Smooth muscle cell (in vitro differentiated cells): Measurements from ENCODE around the gene WNT7B. TPM values are rescaled to one million over a fixed set of nuclear protein-coding genes. Genes with fewer than 3 reads are reported as not detected.

ENCODE experiments used
- DNase-seq: peaks from one replicate; lab custom pipeline; 2025; ENCODE audit not compliant: unreplicated experiment; lab: John Stamatoyannopoulos, UW
- H2AFZ ChIP-seq: fragments of 200-600 bp; sonication (generic); 2 replicates; pipeline ENCODE4 v1.6.0; 2016; ENCODE audit warnings: antibody characterized with exemption, low read depth, mild to moderate bottlenecking
- H3F3A ChIP-seq: fragments of 200-600 bp; sonication (generic); 2 replicates; pipeline ENCODE4 v1.6.0; 2017; ENCODE audit warnings: antibody characterized with exemption, low read depth
- H3K27ac ChIP-seq: fragments of 200-600 bp; sonication (generic); 2 replicates; pipeline ENCODE4 v1.5.1; 2016; ENCODE audit warnings: low read depth, mild to moderate bottlenecking
- H3K27me3 ChIP-seq: fragments of 200-600 bp; sonication (generic); 2 replicates; pipeline ENCODE4 v1.6.1; 2016; ENCODE audit warnings: low read depth, mild to moderate bottlenecking
- H3K36me3 ChIP-seq: fragments of 200-600 bp; sonication (generic); 2 replicates; pipeline ENCODE4 v1.5.1; 2016; ENCODE audit warnings: low read depth
- H3K4me1 ChIP-seq: fragments of 200-600 bp; sonication (generic); 2 replicates; pipeline ENCODE4 v1.5.1; 2016; ENCODE audit warnings: low read depth
- H3K4me2 ChIP-seq: fragments of 200-600 bp; sonication (generic); 2 replicates; pipeline ENCODE4 v1.6.0; 2016; ENCODE audit warnings: mild to moderate bottlenecking
- H3K4me3 ChIP-seq: fragments of 200-600 bp; sonication (generic); 2 replicates; pipeline ENCODE4 v1.5.1; 2016; ENCODE audit warnings: mild to moderate bottlenecking
- H3K79me2 ChIP-seq: fragments of 200-600 bp; sonication (generic); 2 replicates; pipeline ENCODE4 v1.6.0; 2016; ENCODE audit warnings: low read depth, mild to moderate bottlenecking
- H3K9ac ChIP-seq: fragments of 200-600 bp; sonication (generic); 2 replicates; pipeline ENCODE4 v1.6.0; 2016; ENCODE audit warnings: low read depth
- H3K9me3 ChIP-seq: fragments of 200-600 bp; sonication (generic); replicated peaks from 2 replicates; pipeline ENCODE4 v1.5.1; 2016; ENCODE audit warnings: low read depth
- H4K20me1 ChIP-seq: fragments of 200-600 bp; sonication (generic); 2 replicates; pipeline ENCODE4 v1.6.0; 2016; ENCODE audit warnings: low read depth
- CTCF ChIP-seq: fragments of 200-600 bp; sonication (generic); IDR thresholded peaks from 2 replicates; pipeline ENCODE4 v1.5.1; 2017; ENCODE audit warnings: borderline replicate concordance, mild to moderate bottlenecking, antibody characterized with exemption; ENCODE audit not compliant: insufficient read depth, poor library complexity, severe bottlenecking
- WGBS: methylation state at CpG from one replicate; pipeline ENCODE4 v1.1.7; 2016; ENCODE audit warnings: low lambda C conversion rate; 5-methylcytosine and 5-hydroxymethylcytosine counted together
- polyA plus RNA-seq: library from polyadenylated mRNA; unstranded; fragments of >200 nt; fragmentation: Nextera tagmentation; extraction: Ambion mirVana; gene quantifications from 2 replicates; pipeline ENCODE4 v1.2.1, GENCODE V29; 2016
- total RNA-seq: library from RNA; depleted of rRNA; stranded (reverse); fragments of >200 nt; gene quantifications from 2 replicates; pipeline ENCODE4 v1.2.3, GENCODE V29; 2014

The WNT7B gene
- total and polyA plus RNA-seq, 2 experiments from 2014 or later, result 0.69 to 1.6 TPM

DNA sequence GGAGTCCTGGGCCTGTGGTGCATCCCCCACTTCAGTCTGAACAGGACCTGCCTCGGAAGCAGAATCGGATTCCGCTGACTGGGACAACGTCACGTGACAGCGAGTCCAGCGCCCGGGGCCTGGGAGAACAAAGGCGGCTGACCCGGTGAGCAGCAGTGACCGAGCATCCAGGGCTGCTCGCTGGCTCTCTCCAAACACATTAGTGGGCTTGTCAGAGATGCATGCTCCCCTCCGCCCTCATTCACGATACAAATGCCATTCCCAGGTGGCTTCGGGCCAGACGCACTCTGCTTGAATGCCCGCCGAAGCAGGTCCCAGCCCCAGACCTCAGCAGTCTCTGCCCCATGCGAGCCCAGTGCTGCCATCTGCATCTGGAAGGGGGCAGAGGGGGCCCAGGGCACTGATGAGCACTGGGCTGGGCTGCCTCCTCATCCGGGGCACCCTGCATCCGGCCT lies 91.0 kb downstream of the WNT7B start:
- no peak for DNase-seq
- Histone ChIP-seq H3K4me1 (no peaks in the 10 kb centered on the region), H3K9me3 (no peaks in the 10 kb centered on the region), H3K9ac (no peak overlapping the region), H4K20me1 (no peaks in the 10 kb centered on the region), H3K4me2 (no peak overlapping the region), H3K27ac (no peak overlapping the region), H2AFZ (no peak overlapping the region), H3K36me3 (no peaks in the 10 kb centered on the region), H3K79me2 (no peaks in the 10 kb centered on the region), H3K27me3 (peaks cover 2% of the 10 kb centered on the region), H3F3A (no peaks in the 10 kb centered on the region), H3K4me3 (no peak overlapping the region)
- no peak for TF ChIP-seq CTCF
- WGBS, result 95% methylated on average over 21 of the region's 21 CpGs

DNA sequence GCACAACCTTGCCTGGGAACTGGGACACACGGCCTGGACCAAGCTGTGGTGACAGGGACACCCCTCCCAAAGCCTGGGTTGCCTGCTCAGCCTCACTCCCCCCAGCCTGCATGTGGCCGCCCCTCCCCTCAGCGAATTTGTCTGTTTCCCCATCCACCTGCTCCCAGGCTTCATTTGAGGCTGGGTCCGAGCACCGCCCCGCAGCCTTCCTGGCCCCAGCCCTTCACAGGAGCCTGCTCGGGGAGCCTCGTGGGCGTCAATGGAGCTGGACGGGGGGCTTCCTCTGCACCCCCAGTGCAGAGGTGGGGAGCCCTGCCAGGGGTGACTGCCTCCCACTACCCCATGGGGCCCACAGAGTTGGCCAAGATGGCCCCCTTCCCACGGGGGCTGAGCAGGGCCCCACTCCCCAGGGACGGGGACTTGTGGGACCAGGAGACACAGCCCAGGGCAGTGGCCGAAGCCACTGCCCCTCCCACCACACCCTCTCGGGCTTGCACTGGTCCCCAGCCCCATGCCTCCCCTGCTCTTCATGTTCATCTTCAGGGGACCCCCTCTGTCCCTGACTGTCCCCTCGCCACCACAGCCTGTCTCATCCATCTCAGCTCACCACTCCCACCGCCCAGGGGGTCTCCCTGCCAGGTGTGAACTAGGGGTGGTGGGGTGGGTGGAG lies 91.7 kb downstream of the WNT7B start:
- no peaks in the 10 kb centered on the region for H3F3A ChIP-seq
- no peak overlapping the region for H3K4me2 ChIP-seq
- H3K27me3 ChIP-seq, result peaks cover 9% of the 10 kb centered on the region
- H3K27ac ChIP-seq, result no peak overlapping the region
- no peak for TF ChIP-seq CTCF
- H4K20me1 ChIP-seq, result no peaks in the 10 kb centered on the region
- no peaks in the 10 kb centered on the region for H3K79me2 ChIP-seq
- H3K36me3 ChIP-seq, result no peaks in the 10 kb centered on the region
- WGBS, result 88% methylated on average over 9 of the region's 16 CpGs
- no peak overlapping the region for H2AFZ ChIP-seq
- H3K4me3 ChIP-seq, result no peak overlapping the region
- no peak overlapping the region for H3K9ac ChIP-seq
- no peak for DNase-seq
- no peaks in the 10 kb centered on the region for H3K9me3 ChIP-seq
- H3K4me1 ChIP-seq, result no peaks in the 10 kb centered on the region

DNA sequence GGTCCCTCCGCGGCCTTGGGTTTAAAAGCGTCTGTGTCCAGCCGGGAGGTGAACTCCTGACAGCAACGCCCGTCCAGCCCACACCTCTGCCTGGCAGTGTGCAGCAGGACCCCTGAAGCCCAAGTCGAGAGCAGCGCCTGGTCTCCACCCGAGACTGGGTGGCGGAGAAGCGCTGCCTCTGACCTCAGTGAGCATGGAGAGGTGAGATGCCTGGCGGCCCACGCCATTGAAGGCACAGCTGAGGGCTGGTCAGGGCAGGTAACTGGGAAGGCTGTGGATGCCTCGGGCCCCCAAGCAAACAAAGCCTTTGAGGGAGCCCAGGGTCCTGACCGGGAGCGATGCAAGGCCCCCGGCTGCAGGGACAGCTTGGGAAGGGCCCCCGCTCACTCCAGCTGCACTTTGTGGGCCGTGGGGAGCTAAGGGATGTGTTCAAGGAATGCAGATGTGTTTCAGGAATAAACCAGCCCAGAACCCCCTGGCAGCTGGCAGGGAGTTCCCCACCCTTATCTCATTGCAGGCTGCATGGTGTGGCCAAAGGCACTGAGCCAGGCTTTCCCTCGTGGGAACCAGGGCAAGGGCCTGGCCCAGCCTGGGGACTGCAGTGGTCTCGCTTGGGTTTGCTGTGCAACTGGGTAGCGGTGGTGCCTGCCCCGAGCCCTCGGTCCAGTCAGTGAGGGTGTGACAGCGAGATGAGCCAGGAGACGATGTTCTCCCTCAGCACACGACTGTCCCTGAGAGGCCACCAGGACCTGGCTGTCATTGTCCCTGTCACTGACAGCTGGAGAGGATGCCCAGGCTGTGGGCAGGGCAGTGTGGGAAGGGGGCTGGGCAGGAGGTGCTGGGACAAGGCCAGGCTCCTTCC lies 92.5 kb downstream of the WNT7B start:
- Histone ChIP-seq H4K20me1 (no peaks in the 10 kb centered on the region), H3K9ac (no peak overlapping the region), H3K9me3 (no peaks in the 10 kb centered on the region), H3K36me3 (no peaks in the 10 kb centered on the region), H2AFZ (no peak overlapping the region), H3K27me3 (peaks cover 9% of the 10 kb centered on the region), H3F3A (no peaks in the 10 kb centered on the region), H3K4me3 (no peak overlapping the region), H3K4me1 (no peaks in the 10 kb centered on the region), H3K4me2 (no peak overlapping the region), H3K27ac (no peak overlapping the region), H3K79me2 (no peaks in the 10 kb centered on the region)
- WGBS, result 89% methylated on average over 27 of the region's 27 CpGs
- TF ChIP-seq CTCF, result no peak
- DNase-seq, result no peak

GRCh38 chr22:45883811-45884170 lies 93.2 kb downstream of the WNT7B start:
- no peaks in the 10 kb centered on the region for H3K9me3 ChIP-seq
- H3K4me2 ChIP-seq, result no peak overlapping the region
- peaks cover 9% of the 10 kb centered on the region for H3K27me3 ChIP-seq
- no peak overlapping the region for H3K9ac ChIP-seq
- H2AFZ ChIP-seq, result no peak overlapping the region
- no peaks in the 10 kb centered on the region for H3K79me2 ChIP-seq
- WGBS, result 93% methylated on average over 8 of the region's 8 CpGs
- H3K4me3 ChIP-seq, result no peak overlapping the region
- TF ChIP-seq CTCF, result no peak
- no peaks in the 10 kb centered on the region for H4K20me1 ChIP-seq
- no peaks in the 10 kb centered on the region for H3K4me1 ChIP-seq
- no peak overlapping the region for H3K27ac ChIP-seq
- H3F3A ChIP-seq, result no peaks in the 10 kb centered on the region
- no peaks in the 10 kb centered on the region for H3K36me3 ChIP-seq
- no peak for DNase-seq
